HG02759 (cell line): Measurements from ENCODE around the gene MAJIN.
"Not testable (repeated sequence)": the region's sequence is repeated elsewhere in the genome, so short reads cannot be mapped to it uniquely, and the experiment has no call there.

Experiments
- ATAC-seq: cut with Tn5 transposase; IDR thresholded peaks from one replicate; pipeline ENCODE4 v1.9.1; 2021; ENCODE audit warnings: mild to moderate bottlenecking, moderate library complexity; ENCODE audit not compliant: unreplicated experiment

Gene MAJIN, protein sequence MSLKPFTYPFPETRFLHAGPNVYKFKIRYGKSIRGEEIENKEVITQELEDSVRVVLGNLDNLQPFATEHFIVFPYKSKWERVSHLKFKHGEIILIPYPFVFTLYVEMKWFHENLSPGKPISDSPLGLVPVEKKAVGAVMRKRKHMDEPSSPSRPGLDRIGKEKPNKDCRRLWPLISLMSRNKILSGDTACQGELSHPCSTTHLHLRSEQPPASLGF

GRCh38 chr11:64971421-64972233, at the start of gene MAJIN:
MAJIN (minus strand) TSS chr11:64972108; CDS start chr11:64959405, 12,703 bp downstream.
- ATAC-seq: peak; percentile 44

- no peak for ATAC-seq
Measured at GRCh38 chr11:65021509-65021908, 49.6 kb upstream of the MAJIN start.

DNA sequence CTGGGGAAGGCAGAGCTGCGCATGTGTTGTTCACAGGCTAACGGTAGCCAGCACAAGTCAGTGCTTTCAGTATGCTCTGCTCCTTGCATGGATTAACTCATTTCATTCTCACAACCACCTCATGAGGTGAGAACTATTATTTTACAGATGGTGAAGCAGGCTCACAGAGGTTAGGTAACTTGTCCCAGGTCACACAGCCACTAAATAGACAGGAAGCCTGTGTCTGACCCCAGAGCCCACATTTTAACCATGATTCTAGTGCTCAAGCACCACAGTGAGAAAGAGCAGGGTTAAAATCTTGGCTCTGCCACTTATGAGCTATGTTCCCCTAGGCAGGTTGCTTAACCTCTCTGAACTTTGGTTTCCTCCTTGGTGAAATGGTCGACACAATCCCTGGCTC, 49.1 kb upstream of the MAJIN start:
- no peak for ATAC-seq

GRCh38 chr11:65019824-65020223, 47.9 kb upstream of the MAJIN start:
- no peak for ATAC-seq

DNA sequence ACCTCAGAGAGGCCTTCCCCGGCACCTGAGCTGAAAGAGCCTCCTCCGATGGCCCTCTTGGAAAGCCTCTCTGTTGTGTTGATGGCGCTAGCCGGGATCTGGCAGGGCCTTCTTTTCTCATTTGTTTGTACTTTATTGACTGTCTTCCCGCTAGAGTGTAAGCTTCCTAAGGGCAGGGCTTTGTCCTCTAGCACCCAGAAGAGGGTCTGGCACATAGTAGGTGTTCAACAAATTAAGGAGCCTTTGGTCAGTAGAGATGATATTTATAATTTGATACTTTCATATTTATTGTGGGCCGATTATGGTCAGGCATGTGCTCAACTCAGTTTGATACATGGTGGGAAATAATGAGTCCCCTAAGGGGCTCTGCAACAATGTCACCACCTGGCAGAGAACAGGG, 46.0 kb upstream of the MAJIN start:
- ATAC-seq: no peak

- ATAC-seq: no peak
Measured at GRCh38 chr11:65016705-65017104, 44.8 kb upstream of the MAJIN start.

GRCh38 chr11:65014726-65015227, 42.9 kb upstream of the MAJIN start:
- ATAC-seq: no peak

- peak; percentile 82 for ATAC-seq
Measured at GRCh38 chr11:65013888-65014725, 42.2 kb upstream of the MAJIN start, which contains the start of gene ARL2. ARL2 (plus strand) TSS chr11:65014160; CDS start chr11:65014208, 48 bp downstream.

GRCh38 chr11:65013130-65013887, 41.4 kb upstream of the MAJIN start:
- peak; percentile 62 for ATAC-seq

DNA sequence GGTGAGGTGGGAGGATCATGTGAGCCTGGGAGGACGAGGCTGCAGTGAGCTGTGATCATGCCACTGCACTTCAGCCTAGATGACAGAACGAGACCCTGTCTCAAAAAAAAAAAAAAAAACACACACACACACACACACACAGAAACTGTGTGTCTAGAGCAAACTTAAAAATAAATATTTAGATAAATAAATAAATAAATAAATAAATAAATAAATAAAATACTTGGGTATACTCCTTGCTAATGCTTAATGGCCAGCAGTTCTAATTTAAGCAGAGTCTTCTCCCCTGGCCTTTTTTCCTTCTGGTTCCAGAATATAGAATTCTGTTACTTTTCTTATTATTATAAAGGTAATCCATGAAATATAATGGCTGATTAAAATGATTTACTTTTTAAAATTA, 37.0 kb upstream of the MAJIN start:
- no peak for ATAC-seq

GRCh38 chr11:65008016-65008415, 36.1 kb upstream of the MAJIN start:
- ATAC-seq: no peak

- ATAC-seq: not testable (repeated sequence)
Measured at GRCh38 chr11:65003968-65004367, 32.1 kb upstream of the MAJIN start.

DNA sequence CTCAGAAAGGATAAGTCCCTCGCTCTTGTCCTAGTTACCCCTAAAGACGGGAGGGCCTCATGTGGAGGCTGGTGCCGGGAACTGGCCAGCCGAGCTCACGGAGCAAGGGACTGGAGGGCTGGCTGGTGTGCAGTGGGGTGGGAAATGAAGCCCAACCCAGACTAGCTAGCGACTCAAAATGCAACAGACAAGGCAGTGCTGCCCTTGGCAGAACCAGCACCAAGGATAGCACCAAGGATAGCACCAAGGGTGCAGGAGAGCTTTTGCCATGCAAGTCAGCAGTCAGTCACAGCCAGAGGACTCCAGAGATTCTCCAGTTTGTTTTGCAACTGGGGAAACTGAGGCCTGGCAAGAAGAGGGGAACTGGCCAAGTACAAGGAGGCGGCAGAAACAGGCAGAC, 31.4 kb upstream of the MAJIN start:
- ATAC-seq: no peak

- no peak for ATAC-seq
Measured at GRCh38 chr11:65002706-65003105, 30.8 kb upstream of the MAJIN start.

- no peak for ATAC-seq
Measured at GRCh38 chr11:64999478-64999877, 27.6 kb upstream of the MAJIN start.

GRCh38 chr11:64998690-64999431, 27.0 kb upstream of the MAJIN start:
- ATAC-seq: no peak

GRCh38 chr11:64998141-64998540, 26.2 kb upstream of the MAJIN start:
- ATAC-seq: no peak

GRCh38 chr11:64996710-64997380, 24.9 kb upstream of the MAJIN start, which contains the start of gene BATF2:
BATF2 (minus strand) TSS chr11:64996971; CDS start chr11:64996914, 57 bp downstream.
- ATAC-seq: no peak

DNA sequence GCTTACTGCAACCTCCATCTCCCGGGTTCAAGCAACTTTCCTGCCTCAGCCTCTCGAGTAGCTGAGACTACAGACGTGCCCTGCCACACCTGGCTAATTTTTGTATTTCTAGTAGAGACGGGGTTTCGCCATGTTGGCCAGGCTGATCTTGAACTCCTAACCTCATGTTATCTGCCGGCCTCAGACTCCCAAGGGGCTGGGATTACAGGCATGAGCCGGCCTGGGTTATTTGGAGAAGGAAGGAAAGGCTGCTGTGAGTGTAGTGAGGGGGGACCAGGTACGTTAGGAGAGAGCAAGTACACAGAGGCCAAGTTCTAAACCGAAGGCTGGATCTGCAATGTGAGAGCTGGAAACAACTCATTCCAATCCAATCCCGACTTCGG, 24.4 kb upstream of the MAJIN start:
- ATAC-seq: no peak
